ENCODE data around the gene SZT2. TPM values are rescaled to one million over a fixed set of nuclear protein-coding genes. Genes with fewer than 3 reads are reported as not detected.

The SZT2 gene
- total RNA-seq, 1 donor from 2014 or later: 30.0 TPM

- Histone ChIP-seq H3K9me3 (ENCODE audit: insufficient read depth, low read depth, low read length) (no peaks in the 10 kb centered on the region), H4K20me1 (ENCODE audit: insufficient read depth, low read length) (peaks cover 33% of the 10 kb centered on the region), H3K79me2 (ENCODE audit: insufficient read depth, low read length) (peaks cover 67% of the 10 kb centered on the region), H3K4me2 (ENCODE audit: low read length) (peak overlapping the region; percentile 89), H3K36me3 (ENCODE audit: insufficient read depth, low read length) (peaks cover 24% of the 10 kb centered on the region), H3K9ac (ENCODE audit: low read length) (peak overlapping the region; percentile 86), H3K27me3 (ENCODE audit: insufficient read depth, low read length) (no peaks in the 10 kb centered on the region), H2AFZ (ENCODE audit: low read depth, low read length) (peak overlapping the region; percentile 35), H3K27ac (ENCODE audit: low read depth, low read length) (peak overlapping the region; percentile 79), H3K4me1 (ENCODE audit: insufficient read depth, low read length) (peaks cover 28% of the 10 kb centered on the region), H3K4me3 (ENCODE audit: insufficient read depth, low read depth, low read length) (peak overlapping the region; percentile 69)
- no peaks in the 10 kb centered on the region for H3K9me3 Mint-ChIP-seq (ENCODE audit: unreplicated experiment)
- peaks cover 19% of the 10 kb centered on the region for H3K36me3 Mint-ChIP-seq (ENCODE audit: low read depth, unreplicated experiment)
- FAIRE-seq: no peak
- TF ChIP-seq EZH2 (IDR thresholded peaks at IDR 0.05; ENCODE audit: insufficient read depth, low read length) (no peak), CTCF (IDR thresholded peaks at IDR 0.05; ENCODE audit: insufficient read depth, low read depth, low read length) (no peak)
- no peaks in the 10 kb centered on the region for H3K27me3 Mint-ChIP-seq (ENCODE audit: low read depth, unreplicated experiment)
- H3K4me1 Mint-ChIP-seq (ENCODE audit: low read depth, unreplicated experiment): peaks cover 19% of the 10 kb centered on the region
- H3K4me3 Mint-ChIP-seq (ENCODE audit: unreplicated experiment): peak overlapping the region; percentile 91
- DNase-seq (ENCODE audit: low read depth): peak; percentile 40
- H3K27ac Mint-ChIP-seq (ENCODE audit: unreplicated experiment): peak overlapping the region; percentile 91
Measured at GRCh38 chr1:43367026-43367903, 22.4 kb upstream of the SZT2 start.

GRCh38 chr1:43367904-43368645 is 21.6 kb upstream of the SZT2 start, which contains the start of gene ELOVL1:
Gene ELOVL1, minus strand, starts transcription at chr1:43368011. Its CDS starts 2,402 bp downstream, at chr1:43365609.
- peaks cover 35% of the 10 kb centered on the region for H3K4me1 ChIP-seq (ENCODE audit: insufficient read depth, low read length)
- DNase-seq (ENCODE audit: low read depth): peak; percentile 75
- no peak for TF ChIP-seq CTCF (IDR thresholded peaks at IDR 0.05; ENCODE audit: insufficient read depth, low read depth, low read length)
- TF ChIP-seq EZH2 (IDR thresholded peaks at IDR 0.05; ENCODE audit: insufficient read depth, low read length): no peak
- H3K79me2 ChIP-seq (ENCODE audit: insufficient read depth, low read length): peaks cover 61% of the 10 kb centered on the region
- peaks cover 19% of the 10 kb centered on the region for H3K36me3 Mint-ChIP-seq (ENCODE audit: low read depth, unreplicated experiment)
- H3K4me2 ChIP-seq (ENCODE audit: low read length): peak within 1 kb of the TSS; percentile 89
- peaks cover 19% of the 10 kb centered on the region for H3K4me1 Mint-ChIP-seq (ENCODE audit: low read depth, unreplicated experiment)
- no peaks in the 10 kb centered on the region for H3K27me3 Mint-ChIP-seq (ENCODE audit: low read depth, unreplicated experiment)
- no peaks in the 10 kb centered on the region for H3K27me3 ChIP-seq (ENCODE audit: insufficient read depth, low read length)
- no peaks in the 10 kb centered on the region for H3K9me3 Mint-ChIP-seq (ENCODE audit: unreplicated experiment)
- peaks cover 33% of the 10 kb centered on the region for H4K20me1 ChIP-seq (ENCODE audit: insufficient read depth, low read length)
- peak within 1 kb of the TSS; percentile 69 for H3K4me3 ChIP-seq (ENCODE audit: insufficient read depth, low read depth, low read length)
- peak within 1 kb of the TSS; percentile 91 for H3K4me3 Mint-ChIP-seq (ENCODE audit: unreplicated experiment)
- peak within 1 kb of the TSS; percentile 91 for H3K27ac Mint-ChIP-seq (ENCODE audit: unreplicated experiment)
- H3K9me3 ChIP-seq (ENCODE audit: insufficient read depth, low read depth, low read length): no peaks in the 10 kb centered on the region
- peak within 1 kb of the TSS; percentile 86 for H3K9ac ChIP-seq (ENCODE audit: low read length)
- peak within 1 kb of the TSS; percentile 79 for H3K27ac ChIP-seq (ENCODE audit: low read depth, low read length)
- H3K36me3 ChIP-seq (ENCODE audit: insufficient read depth, low read length): peaks cover 20% of the 10 kb centered on the region
- no peak for FAIRE-seq
- peak within 1 kb of the TSS; percentile 61 for H2AFZ ChIP-seq (ENCODE audit: low read depth, low read length)
